Nephron progenitor cell (in vitro differentiated cells): ENCODE measurements around the gene BRAT1.

ENCODE experiments used
- DNase-seq: peaks from one replicate; pipeline ENCODE4 v3.0.0; 2021
- H3K27ac Mint-ChIP-seq: 2 replicates; pipeline ENCODE4 v1.8.0; 2021; ENCODE audit warnings: mild to moderate bottlenecking, moderate library complexity, mixed read lengths
- H3K27me3 Mint-ChIP-seq: 2 replicates; pipeline ENCODE4 v1.8.0; 2021; ENCODE audit warnings: mild to moderate bottlenecking, low read depth, mixed read lengths; ENCODE audit not compliant: poor library complexity
- H3K36me3 Mint-ChIP-seq: 2 replicates; pipeline ENCODE4 v1.8.0; 2021; ENCODE audit warnings: low read depth, mixed read lengths
- H3K4me1 Mint-ChIP-seq: 2 replicates; pipeline ENCODE4 v1.8.0; 2021; ENCODE audit warnings: mixed read lengths
- H3K4me3 Mint-ChIP-seq: 2 replicates; pipeline ENCODE4 v1.8.0; 2021; ENCODE audit warnings: mild to moderate bottlenecking, moderate library complexity, mixed read lengths
- H3K9me3 Mint-ChIP-seq: 2 replicates; pipeline ENCODE4 v1.8.0; 2021; ENCODE audit warnings: mild to moderate bottlenecking, moderate library complexity, mixed read lengths
- CTCF ChIP-seq: fragments of 200-600 bp; sonication (generic); IDR thresholded peaks from 2 replicates; pipeline ENCODE4 v1.5.0; 2021; ENCODE audit warnings: antibody characterized with exemption

The BRAT1 gene

GRCh38 chr7:2522780-2523433 is 32.4 kb downstream of the BRAT1 start:
- H3K36me3 Mint-ChIP-seq, result no peaks in the 10 kb centered on the region
- H3K4me1 Mint-ChIP-seq, result peaks cover 44% of the 10 kb centered on the region
- no peak for DNase-seq
- no peak for TF ChIP-seq CTCF
- H3K4me3 Mint-ChIP-seq, result peak overlapping the region; percentile 71
- peaks cover 8% of the 10 kb centered on the region for H3K27me3 Mint-ChIP-seq
- no peak overlapping the region for H3K27ac Mint-ChIP-seq
- H3K9me3 Mint-ChIP-seq, result no peaks in the 10 kb centered on the region

GRCh38 chr7:2521952-2522591 is 33.3 kb downstream of the BRAT1 start:
- peaks cover 12% of the 10 kb centered on the region for H3K27me3 Mint-ChIP-seq
- H3K4me3 Mint-ChIP-seq, result peak overlapping the region; percentile 76
- H3K36me3 Mint-ChIP-seq, result no peaks in the 10 kb centered on the region
- no peak for DNase-seq
- H3K9me3 Mint-ChIP-seq, result no peaks in the 10 kb centered on the region
- peaks cover 48% of the 10 kb centered on the region for H3K4me1 Mint-ChIP-seq
- H3K27ac Mint-ChIP-seq, result no peak overlapping the region
- no peak for TF ChIP-seq CTCF

GRCh38 chr7:2521341-2521745 is 34.0 kb downstream of the BRAT1 start:
- peaks cover 14% of the 10 kb centered on the region for H3K27me3 Mint-ChIP-seq
- peak overlapping the region; percentile 76 for H3K4me3 Mint-ChIP-seq
- DNase-seq, result no peak
- H3K36me3 Mint-ChIP-seq, result no peaks in the 10 kb centered on the region
- H3K27ac Mint-ChIP-seq, result no peak overlapping the region
- TF ChIP-seq CTCF, result no peak
- no peaks in the 10 kb centered on the region for H3K9me3 Mint-ChIP-seq
- H3K4me1 Mint-ChIP-seq, result peaks cover 52% of the 10 kb centered on the region

- Mint-ChIP-seq H3K9me3 (no peaks in the 10 kb centered on the region), H3K4me3 (peak overlapping the region; percentile 85), H3K27ac (no peak overlapping the region), H3K27me3 (peaks cover 17% of the 10 kb centered on the region), H3K4me1 (peaks cover 53% of the 10 kb centered on the region), H3K36me3 (no peaks in the 10 kb centered on the region)
- no peak for TF ChIP-seq CTCF
- DNase-seq, result no peak
Measured at GRCh38 chr7:2520761-2521290, 34.5 kb downstream of the BRAT1 start.

- peaks cover 17% of the 10 kb centered on the region for H3K27me3 Mint-ChIP-seq
- H3K4me3 Mint-ChIP-seq, result peak overlapping the region; percentile 85
- H3K27ac Mint-ChIP-seq, result no peak overlapping the region
- TF ChIP-seq CTCF, result no peak
- no peak for DNase-seq
- no peaks in the 10 kb centered on the region for H3K9me3 Mint-ChIP-seq
- H3K36me3 Mint-ChIP-seq, result no peaks in the 10 kb centered on the region
- peaks cover 50% of the 10 kb centered on the region for H3K4me1 Mint-ChIP-seq
Measured at GRCh38 chr7:2520131-2520760, 35.1 kb downstream of the BRAT1 start.
